ENCODE results near the gene CCP110.
"Not testable (repeated sequence)": the region's sequence is repeated elsewhere in the genome, so short reads cannot be mapped to it uniquely, and the experiment has no call there.

CCP110 gene

DNA sequence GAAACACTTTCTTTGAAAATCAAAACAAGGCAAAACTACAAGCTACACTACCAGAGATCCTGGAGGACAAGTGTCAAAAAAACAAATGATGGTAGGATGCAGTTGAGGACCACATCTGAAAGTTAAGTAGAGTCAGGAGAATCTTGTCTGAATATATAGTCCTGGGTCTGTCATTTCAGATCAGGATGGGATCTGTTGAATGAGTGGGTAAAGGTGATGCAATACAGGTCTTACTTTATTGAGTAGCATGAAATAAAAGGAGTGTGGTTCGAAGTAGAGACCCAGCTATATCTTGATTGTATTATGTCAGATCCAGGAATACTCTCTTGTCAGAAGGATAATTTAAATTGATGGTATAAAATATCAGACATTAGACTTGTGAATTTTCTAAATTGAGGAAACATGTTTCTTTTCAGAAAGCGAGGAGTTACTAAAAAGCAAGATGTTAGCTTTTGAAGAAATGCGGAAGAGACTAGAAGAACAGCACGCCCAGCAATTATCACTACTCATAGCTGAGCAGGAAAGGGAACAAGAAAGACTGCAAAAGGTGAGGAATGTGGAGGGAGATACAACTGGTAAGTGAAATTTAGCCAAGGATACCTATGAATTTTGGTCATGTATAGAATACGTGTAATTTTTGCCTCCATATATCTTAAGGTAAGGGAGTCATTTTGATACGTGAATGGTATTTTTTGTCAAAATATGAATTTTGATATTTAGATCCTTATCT, 16.7 kb downstream of the CCP110 start:
- FAIRE-seq (no peak), DNase-seq (ENCODE audit: insufficient read length, low spot score) (no peak)
- TF ChIP-seq SPI1 (IDR thresholded peaks at IDR 0.05; ENCODE audit: low read depth, low read length) (no peak), POU2F2 (IDR thresholded peaks at IDR 0.05; ENCODE audit: low read depth, low read length) (no peak), PAX5 (IDR thresholded peaks at IDR 0.05; ENCODE audit: insufficient read depth, low read length, severe bottlenecking) (no peak)

DNA sequence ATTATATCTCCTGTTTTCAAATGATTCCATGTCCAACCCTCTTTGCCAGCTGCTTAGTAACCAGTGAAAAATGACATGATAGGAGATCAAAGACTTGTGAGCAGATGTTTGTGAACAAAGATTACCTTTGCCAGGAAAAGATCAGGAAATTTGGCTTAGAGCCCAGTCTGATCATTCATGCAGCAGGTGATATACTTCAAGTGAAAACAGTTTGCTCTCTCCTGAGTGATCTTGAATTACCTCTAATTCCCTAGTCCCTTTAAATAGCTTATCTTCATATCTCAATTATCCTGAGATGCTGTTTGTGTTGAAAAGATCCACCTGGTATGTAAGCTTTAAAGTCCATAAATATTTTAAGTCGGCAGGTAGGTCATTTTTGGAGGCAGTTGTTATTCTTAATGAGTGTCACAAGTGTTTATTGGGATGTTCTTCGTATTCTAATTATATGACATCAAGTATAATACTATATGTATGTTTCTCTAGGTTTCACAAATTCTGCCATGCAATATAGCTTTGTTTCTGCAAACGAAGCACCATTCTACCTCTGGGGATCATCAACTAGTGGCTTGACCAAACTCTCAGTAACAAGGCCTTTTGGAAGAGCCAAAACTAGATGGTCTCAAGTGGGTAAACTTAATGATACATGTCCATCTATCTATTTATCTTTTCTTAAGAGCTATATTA, 18.5 kb downstream of the CCP110 start:
- DNase-seq (ENCODE audit: insufficient read length, low spot score): no peak
- FAIRE-seq: no peak
- TF ChIP-seq POLR2A (IDR thresholded peaks at IDR 0.05; ENCODE audit: low read depth, low read length): no peak
- TF ChIP-seq SPI1 (IDR thresholded peaks at IDR 0.05; ENCODE audit: low read depth, low read length): no peak
- no peak for TF ChIP-seq POLR2AphosphoS5 (IDR thresholded peaks at IDR 0.05; ENCODE audit: low read depth, low read length)
- TF ChIP-seq TAF1 (IDR thresholded peaks at IDR 0.05; ENCODE audit: low read depth, low read length): no peak
- TF ChIP-seq PAX5 (IDR thresholded peaks at IDR 0.05; ENCODE audit: insufficient read depth, low read length, severe bottlenecking): no peak
- no peak for TF ChIP-seq POU2F2 (IDR thresholded peaks at IDR 0.05; ENCODE audit: low read depth, low read length)

DNA sequence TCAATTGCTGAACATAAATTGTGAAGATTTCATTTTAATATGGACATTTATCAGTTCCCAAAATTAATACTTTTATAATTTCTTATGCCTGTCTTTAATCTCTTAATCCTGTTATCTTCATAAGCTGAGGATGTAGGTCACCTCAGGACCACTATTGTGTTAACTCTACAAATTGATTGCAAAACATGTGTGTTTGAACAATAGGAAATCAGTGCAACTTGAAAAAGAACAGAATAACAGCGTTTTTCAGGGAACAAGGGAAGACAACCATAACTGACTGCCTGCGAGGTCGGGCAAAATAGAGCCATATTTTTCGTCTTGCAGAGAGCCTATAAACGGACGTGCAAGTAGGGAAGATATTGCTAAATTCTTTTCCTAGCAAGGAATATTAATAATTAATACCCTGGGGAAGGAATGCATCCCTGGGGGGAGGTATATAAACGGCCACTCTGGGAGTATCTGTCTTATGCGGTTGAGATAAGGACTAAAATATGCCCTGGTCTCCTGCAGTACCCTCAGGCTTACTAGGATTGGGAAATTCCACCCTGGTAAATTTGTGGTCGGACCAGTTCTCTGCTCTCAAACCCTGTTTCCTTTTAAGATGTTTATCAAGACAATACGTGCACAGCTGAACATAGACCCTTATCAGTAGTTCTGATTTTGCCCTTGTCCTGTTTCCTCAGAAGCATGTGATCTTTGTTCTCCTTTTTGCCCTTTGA, 19.7 kb downstream of the CCP110 start:
- not testable (repeated sequence) for FAIRE-seq; DNase-seq (ENCODE audit: insufficient read length, low spot score)

DNA sequence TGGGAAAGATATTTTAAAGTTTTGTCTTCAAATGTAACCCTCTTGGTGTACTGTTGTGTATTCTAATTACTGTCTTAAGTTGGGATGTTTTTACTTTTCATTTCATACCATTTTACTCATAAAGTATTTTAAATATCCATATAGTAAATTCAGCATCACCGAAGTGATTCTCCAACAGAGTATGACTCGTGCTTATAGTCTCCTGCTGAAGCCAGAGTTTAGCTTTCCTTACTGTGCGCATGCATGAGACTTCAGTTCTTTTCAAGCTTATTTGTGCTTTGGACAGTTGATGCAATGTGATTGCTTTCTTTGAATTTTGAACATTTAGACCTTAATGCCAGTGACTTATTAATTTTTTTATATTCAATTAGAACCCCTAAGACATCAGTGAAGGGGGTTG, 24.4 kb downstream of the CCP110 start:
- DNase-seq (ENCODE audit: insufficient read length, low spot score) (no peak), FAIRE-seq (no peak)
- TF ChIP-seq SPI1 (IDR thresholded peaks at IDR 0.05; ENCODE audit: low read depth, low read length) (no peak), PAX5 (IDR thresholded peaks at IDR 0.05; ENCODE audit: insufficient read depth, low read length, severe bottlenecking) (no peak), TAF1 (IDR thresholded peaks at IDR 0.05; ENCODE audit: low read depth, low read length) (no peak), POU2F2 (IDR thresholded peaks at IDR 0.05; ENCODE audit: low read depth, low read length) (no peak), POLR2A (IDR thresholded peaks at IDR 0.05; ENCODE audit: low read depth, low read length) (no peak), POLR2AphosphoS5 (IDR thresholded peaks at IDR 0.05; ENCODE audit: low read depth, low read length) (no peak)

DNA sequence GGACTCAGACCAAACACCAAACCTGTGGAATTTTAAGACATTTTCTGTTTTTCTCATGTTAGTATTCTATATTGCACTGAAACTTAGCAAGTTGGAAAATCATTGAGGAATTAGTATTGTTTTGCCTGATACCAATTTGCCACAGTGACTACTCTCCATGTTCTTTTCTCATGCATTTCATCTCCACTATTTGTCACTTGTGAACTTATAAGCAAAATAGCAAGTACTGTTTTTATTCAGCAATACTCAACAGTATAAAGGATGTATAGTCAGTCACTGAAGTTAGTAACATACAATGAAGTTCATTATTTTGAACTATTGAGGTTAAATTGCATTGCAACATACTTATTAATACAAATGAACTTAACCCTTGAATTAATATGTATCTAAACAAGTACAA, 25.9 kb downstream of the CCP110 start:
- DNase-seq (ENCODE audit: insufficient read length, low spot score) (no peak), FAIRE-seq (no peak)
- TF ChIP-seq POLR2AphosphoS5 (IDR thresholded peaks at IDR 0.05; ENCODE audit: low read depth, low read length) (no peak), PAX5 (IDR thresholded peaks at IDR 0.05; ENCODE audit: insufficient read depth, low read length, severe bottlenecking) (no peak), TAF1 (IDR thresholded peaks at IDR 0.05; ENCODE audit: low read depth, low read length) (no peak), POLR2A (IDR thresholded peaks at IDR 0.05; ENCODE audit: low read depth, low read length) (no peak), POU2F2 (IDR thresholded peaks at IDR 0.05; ENCODE audit: low read depth, low read length) (no peak), SPI1 (IDR thresholded peaks at IDR 0.05; ENCODE audit: low read depth, low read length) (no peak)

DNA sequence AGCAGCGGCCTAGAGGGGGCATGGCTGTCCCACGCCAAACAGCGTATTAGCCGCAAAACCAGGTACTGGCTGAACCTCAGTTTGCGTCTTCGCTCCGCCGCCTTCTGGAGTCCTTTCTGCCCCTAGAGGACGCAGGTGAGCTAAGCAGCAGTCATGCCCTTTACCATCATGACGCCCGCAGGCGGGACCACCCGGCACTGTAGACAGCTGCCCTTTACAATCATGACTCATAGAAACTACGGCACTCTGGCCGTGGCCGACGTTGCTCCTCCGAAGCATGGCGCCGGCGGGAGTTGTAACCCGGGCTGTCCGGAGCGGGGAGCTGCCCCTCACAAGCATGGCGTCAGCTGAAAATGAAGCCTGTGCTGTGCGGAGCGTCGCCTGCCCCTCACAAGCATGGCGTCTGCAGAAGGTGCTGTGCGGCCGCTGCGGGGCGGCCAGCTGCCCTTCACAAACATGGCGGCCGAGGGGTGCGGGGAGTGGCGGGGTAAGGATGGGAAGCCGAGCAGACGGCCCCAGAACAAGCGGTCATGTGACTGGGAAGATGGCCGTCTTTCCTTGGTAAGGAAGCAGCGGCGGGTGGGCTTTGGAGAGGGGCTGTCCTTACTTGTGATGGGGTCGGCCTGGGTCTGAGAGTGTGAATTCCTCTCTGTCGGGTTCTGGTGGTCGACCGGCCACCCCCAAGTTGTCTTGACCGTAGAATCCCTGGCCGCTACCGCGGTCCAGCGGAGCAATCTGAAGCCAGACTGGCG, 31.6 kb downstream of the CCP110 start, which contains the start of gene VPS35L:
Gene VPS35L (plus strand): TSS at position 518 of the 752 bp plus-strand sequence. CDS start 27 bp downstream, at position 545.
- FAIRE-seq: peak; percentile 96
- peak; percentile 83 for TF ChIP-seq PAX5 (IDR thresholded peaks at IDR 0.05; ENCODE audit: insufficient read depth, low read length, severe bottlenecking)
- TF ChIP-seq TAF1 (IDR thresholded peaks at IDR 0.05; ENCODE audit: low read depth, low read length): peak; percentile 83
- TF ChIP-seq POLR2AphosphoS5 (IDR thresholded peaks at IDR 0.05; ENCODE audit: low read depth, low read length): peak; percentile 68
- 0 out of 2 replicates have a peak, but pooled peaks have one; percentile 2 for TF ChIP-seq SPI1 (IDR thresholded peaks at IDR 0.05; ENCODE audit: low read depth, low read length)
- no peak; the same call in 1 of the 2 replicates for TF ChIP-seq POU2F2 (IDR thresholded peaks at IDR 0.05; ENCODE audit: low read depth, low read length)
- TF ChIP-seq POLR2A (IDR thresholded peaks at IDR 0.05; ENCODE audit: low read depth, low read length): peak; percentile 73
- DNase-seq (ENCODE audit: insufficient read length, low spot score): peak; percentile 79

DNA sequence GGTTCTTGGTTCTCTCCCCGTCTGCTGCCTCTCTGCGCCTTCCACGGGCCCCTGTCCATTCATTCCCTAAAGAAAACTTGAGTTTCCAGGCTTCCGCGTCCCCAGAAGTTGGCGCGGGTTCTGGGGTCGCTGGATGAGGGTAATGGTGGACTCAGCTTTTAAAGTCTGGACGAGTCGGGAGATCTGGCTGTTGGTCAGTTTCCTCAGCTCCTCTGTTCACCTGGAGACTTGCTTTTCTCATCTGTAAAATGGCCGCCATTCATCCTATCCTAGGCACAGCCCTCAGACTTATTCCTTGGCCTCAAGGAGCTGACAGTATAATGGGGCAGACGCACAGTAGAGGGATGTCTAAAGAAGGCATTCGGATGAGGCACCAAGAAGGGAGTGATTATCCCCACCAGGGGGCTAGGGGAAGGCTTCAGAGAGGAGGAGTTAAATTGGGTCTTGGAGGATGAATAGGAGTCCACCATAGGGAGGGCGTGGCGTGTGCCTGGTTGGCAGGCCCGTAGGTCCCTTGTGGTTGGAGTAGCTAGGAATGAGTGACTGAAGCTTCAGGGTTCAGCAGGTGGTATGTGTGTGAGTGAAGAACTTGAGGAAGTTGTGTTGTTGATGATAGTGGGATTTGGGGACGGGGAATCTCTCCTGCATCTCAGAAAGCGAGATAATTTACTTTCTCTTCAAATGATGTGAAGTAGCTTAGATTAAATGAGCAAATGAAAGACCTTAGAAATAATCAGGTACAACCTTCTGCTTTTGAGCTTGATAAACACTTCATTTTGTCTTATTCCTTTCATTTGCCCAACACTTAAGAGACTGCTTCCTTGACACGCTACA, 32.4 kb downstream of the CCP110 start:
- DNase-seq (ENCODE audit: insufficient read length, low spot score) (peak; percentile 22), FAIRE-seq (peak; percentile 43)
- TF ChIP-seq POU2F2 (IDR thresholded peaks at IDR 0.05; ENCODE audit: low read depth, low read length) (no peak), POLR2AphosphoS5 (IDR thresholded peaks at IDR 0.05; ENCODE audit: low read depth, low read length) (no peak), PAX5 (IDR thresholded peaks at IDR 0.05; ENCODE audit: insufficient read depth, low read length, severe bottlenecking) (no peak), SPI1 (IDR thresholded peaks at IDR 0.05; ENCODE audit: low read depth, low read length) (no peak), POLR2A (IDR thresholded peaks at IDR 0.05; ENCODE audit: low read depth, low read length) (no peak; the same call in 1 of the 2 replicates), TAF1 (IDR thresholded peaks at IDR 0.05; ENCODE audit: low read depth, low read length) (no peak)

DNA sequence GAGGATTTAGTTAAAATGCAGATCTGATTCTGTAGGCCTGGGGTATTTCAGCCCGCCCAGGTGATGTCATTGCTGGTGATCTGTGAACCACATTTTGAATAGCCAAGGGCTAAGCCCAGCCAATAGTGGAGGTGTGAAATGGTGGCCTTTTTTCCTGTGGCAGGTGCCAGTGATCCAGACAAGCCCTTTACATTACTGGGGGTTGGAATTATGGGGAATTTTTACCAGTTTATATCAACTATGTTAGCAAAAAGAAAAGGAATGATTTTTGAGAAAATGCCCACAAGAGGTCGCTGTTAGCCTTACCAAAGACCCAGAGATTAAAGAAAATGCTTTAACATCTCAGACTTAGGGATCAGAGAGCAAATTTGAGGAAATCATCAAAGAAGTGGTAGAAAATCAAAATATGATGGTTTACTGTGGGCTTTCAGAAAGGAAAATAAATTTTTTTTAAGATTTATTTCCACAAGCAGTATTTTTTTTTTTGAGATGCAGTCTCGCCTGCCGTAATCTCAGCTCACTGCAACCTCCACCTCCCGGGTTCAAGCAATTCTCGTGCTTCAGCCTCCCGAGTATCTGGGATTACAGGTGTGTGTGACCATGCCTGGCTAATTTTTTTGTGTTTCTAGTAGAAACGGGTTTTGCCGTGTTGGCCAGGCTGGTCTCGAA, 35.6 kb downstream of the CCP110 start:
- FAIRE-seq: no peak
- no peak for DNase-seq (ENCODE audit: insufficient read length, low spot score)
- TF ChIP-seq POLR2AphosphoS5 (IDR thresholded peaks at IDR 0.05; ENCODE audit: low read depth, low read length): no peak
- TF ChIP-seq SPI1 (IDR thresholded peaks at IDR 0.05; ENCODE audit: low read depth, low read length): no peak
- TF ChIP-seq POU2F2 (IDR thresholded peaks at IDR 0.05; ENCODE audit: low read depth, low read length): no peak
- no peak for TF ChIP-seq PAX5 (IDR thresholded peaks at IDR 0.05; ENCODE audit: insufficient read depth, low read length, severe bottlenecking)
- no peak for TF ChIP-seq POLR2A (IDR thresholded peaks at IDR 0.05; ENCODE audit: low read depth, low read length)
- no peak for TF ChIP-seq TAF1 (IDR thresholded peaks at IDR 0.05; ENCODE audit: low read depth, low read length)
